HepG2 (cell line): Measurements from ENCODE around the gene ADGRV1. TPM values are rescaled to one million over a fixed set of nuclear protein-coding genes. Genes with fewer than 3 reads are reported as not detected.

Experiments used
- ADNP ChIP-seq: sonication (generic); formaldehyde crosslinking; IDR thresholded peaks from 2 replicates; pipeline ENCODE4 v1.4.0; 2020; ENCODE audit warnings: missing genetic modification reagents
- EP300 ChIP-seq, 3 experiments: sonication (generic) in 1 of 3; formaldehyde crosslinking in 1 of 3; IDR thresholded peaks; 2 replicates each; pipeline versions ENCODE4 v1.5.1 to v1.6.1; 2011 to 2020; ENCODE audit warnings: low read depth in 2 of 3, low read length in 2 of 3, borderline replicate concordance in 1 of 3, improper control_type of control experiment in 1 of 3, mild to moderate bottlenecking in 1 of 3, missing genetic modification reagents in 1 of 3, moderate library complexity in 1 of 3
- IKZF1 ChIP-seq: fragments of 450-650 bp; IDR thresholded peaks from 2 replicates; pipeline ENCODE4 v1.7.1; 2016
- KDM2A ChIP-seq: sonication (generic); formaldehyde crosslinking; IDR thresholded peaks from 2 replicates; pipeline ENCODE4 v1.4.0; 2020; ENCODE audit warnings: low read depth, missing genetic modification reagents, borderline replicate concordance
- NR0B2 ChIP-seq: sonication (generic); formaldehyde crosslinking; IDR thresholded peaks from 2 replicates; pipeline ENCODE4 v1.4.0; 2020; ENCODE audit warnings: mild to moderate bottlenecking, missing genetic modification reagents
- POGZ ChIP-seq: sonication (generic); formaldehyde crosslinking; IDR thresholded peaks from 2 replicates; pipeline ENCODE4 v1.4.0; 2020; ENCODE audit warnings: mild to moderate bottlenecking, missing genetic modification reagents
- RFX1 ChIP-seq: fragments of 450-650 bp; IDR thresholded peaks from 2 replicates; pipeline ENCODE4 v1.6.1; 2017
- SOX6 ChIP-seq, 2 experiments: fragments of 450-650 bp in 1 of 2; sonication (generic) in 1 of 2; formaldehyde crosslinking in 1 of 2; IDR thresholded peaks; 2 replicates each; pipeline versions ENCODE4 v1.4.0 to v1.6.1; 2017 to 2020; ENCODE audit warnings: antibody characterized with exemption in 1 of 2, mild to moderate bottlenecking in 1 of 2, missing genetic modification reagents in 1 of 2
- TFAP4 ChIP-seq: sonication (generic); IDR thresholded peaks from 2 replicates; pipeline ENCODE4 v1.6.1; 2016; ENCODE audit warnings: low read depth, borderline replicate concordance
- ZNF280D ChIP-seq: sonication (generic); formaldehyde crosslinking; IDR thresholded peaks from 2 replicates; pipeline ENCODE4 v1.5.1; 2020; ENCODE audit warnings: mild to moderate bottlenecking, missing genetic modification reagents
- ZNF646 ChIP-seq: sonication (generic); formaldehyde crosslinking; IDR thresholded peaks from 2 replicates; pipeline ENCODE4 v1.9.0; 2021; ENCODE audit warnings: mild to moderate bottlenecking, missing genetic modification reagents
- ZNF652 ChIP-seq: IDR thresholded peaks from 2 replicates; pipeline ENCODE4 v1.6.1; 2016; ENCODE audit warnings: low read depth, borderline replicate concordance
- polyA plus RNA-seq, 8 experiments: library from polyadenylated mRNA; depleted of rRNA in 3 of 8; stranded (reverse) in 7 of 8; unstranded in 1 of 8; fragments of >200 nt; fragmentation: Illumina TruSeq in 4 of 8; extraction: Trizol in 4 of 8; gene quantifications; 2 replicates each; pipeline versions ENCODE4 v1.2.1 to v1.2.3, GENCODE V29; 2011 to 2016; ENCODE audit warnings: low read depth in 4 of 8, missing spikeins in 1 of 8, mixed read lengths in 1 of 8; ENCODE audit not compliant: insufficient read depth in 1 of 8
- total RNA-seq, 5 experiments: library from RNA; depleted of rRNA; stranded (reverse); fragments of >200 nt; fragmentation: Illumina TruSeq; extraction: Trizol; gene quantifications; 2 replicates each; pipeline ENCODE4 v1.2.3, GENCODE V29; 2016; ENCODE audit warnings: low read depth in 1 of 5
- TF ChIP-seq, protein P1 (sequence below), 2 experiments: sonication (generic) in 1 of 2; formaldehyde crosslinking in 1 of 2; IDR thresholded peaks; 2 replicates each; pipeline versions ENCODE4 v1.4.0 to v1.6.1; 2018 to 2020; ENCODE audit warnings: missing genetic modification reagents in 2 of 2, borderline replicate concordance in 1 of 2, low read depth in 1 of 2, mild to moderate bottlenecking in 1 of 2, missing biosample characterization in 1 of 2

Gene ADGRV1
- total and polyA plus RNA-seq, 2 of the 13 experiments (the other 11 are each of a cell fraction or from before 2014, with no cell fraction given) = 1.7 to 3.9 TPM

GRCh38 chr5:90985341-90985740 is 426.7 kb downstream of the ADGRV1 start (continued):
- TF ChIP-seq, protein P1, sequence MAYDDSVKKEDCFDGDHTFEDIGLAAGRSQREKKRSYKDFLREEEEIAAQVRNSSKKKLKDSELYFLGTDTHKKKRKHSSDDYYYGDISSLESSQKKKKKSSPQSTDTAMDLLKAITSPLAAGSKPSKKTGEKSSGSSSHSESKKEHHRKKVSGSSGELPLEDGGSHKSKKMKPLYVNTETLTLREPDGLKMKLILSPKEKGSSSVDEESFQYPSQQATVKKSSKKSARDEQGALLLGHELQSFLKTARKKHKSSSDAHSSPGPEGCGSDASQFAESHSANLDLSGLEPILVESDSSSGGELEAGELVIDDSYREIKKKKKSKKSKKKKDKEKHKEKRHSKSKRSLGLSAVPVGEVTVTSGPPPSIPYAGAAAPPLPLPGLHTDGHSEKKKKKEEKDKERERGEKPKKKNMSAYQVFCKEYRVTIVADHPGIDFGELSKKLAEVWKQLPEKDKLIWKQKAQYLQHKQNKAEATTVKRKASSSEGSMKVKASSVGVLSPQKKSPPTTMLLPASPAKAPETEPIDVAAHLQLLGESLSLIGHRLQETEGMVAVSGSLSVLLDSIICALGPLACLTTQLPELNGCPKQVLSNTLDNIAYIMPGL (CRISPR knock-in tag; IDR thresholded peaks at IDR 0.05; ENCODE audit: borderline replicate concordance in 1 of 2, low read depth in 1 of 2) = no peak
- TF ChIP-seq IKZF1 (no peak), ZNF280D (CRISPR knock-in tag) (no peak), SOX6 (IDR thresholded peaks at IDR 0.05) (no peak), SOX6 (CRISPR knock-in tag; IDR thresholded peaks at IDR 0.05) (no peak), KDM2A (no peak), EP300 (IDR thresholded peaks at IDR 0.05; ENCODE audit: low read depth in 2 of 2, low read length in 2 of 2) (no peak), EP300 (CRISPR knock-in tag; IDR thresholded peaks at IDR 0.05; ENCODE audit: borderline replicate concordance) (no peak), RFX1 (no peak), NR0B2 (CRISPR knock-in tag) (no peak), ZNF652 (CRISPR knock-in tag) (no peak), ADNP (CRISPR knock-in tag) (no peak), ZNF646 (CRISPR knock-in tag) (no peak), TFAP4 (no peak), POGZ (no peak)
